ENCODE data around the gene OR10H3.

DNA sequence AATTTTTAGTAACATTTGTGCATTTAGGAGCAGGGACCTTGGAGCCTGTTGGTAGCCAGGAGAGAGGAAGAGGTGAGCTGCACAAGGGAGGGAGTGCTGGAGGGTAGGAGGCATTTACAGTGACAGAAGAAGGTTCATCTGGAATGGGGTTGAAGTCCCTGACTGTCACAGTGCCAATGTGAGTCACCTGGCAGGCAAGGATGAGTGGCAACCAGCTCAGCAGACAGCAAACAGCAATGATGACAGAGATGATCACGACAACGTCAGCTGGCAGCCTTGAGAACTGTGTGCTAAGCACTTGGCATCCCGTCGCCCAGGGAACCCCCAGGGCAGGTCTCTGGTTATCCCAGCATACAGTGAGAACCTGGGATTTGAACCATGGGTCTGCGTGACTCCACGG, 52.3 kb downstream of the OR10H3 start:
- TF ChIP-seq, protein P1, sequence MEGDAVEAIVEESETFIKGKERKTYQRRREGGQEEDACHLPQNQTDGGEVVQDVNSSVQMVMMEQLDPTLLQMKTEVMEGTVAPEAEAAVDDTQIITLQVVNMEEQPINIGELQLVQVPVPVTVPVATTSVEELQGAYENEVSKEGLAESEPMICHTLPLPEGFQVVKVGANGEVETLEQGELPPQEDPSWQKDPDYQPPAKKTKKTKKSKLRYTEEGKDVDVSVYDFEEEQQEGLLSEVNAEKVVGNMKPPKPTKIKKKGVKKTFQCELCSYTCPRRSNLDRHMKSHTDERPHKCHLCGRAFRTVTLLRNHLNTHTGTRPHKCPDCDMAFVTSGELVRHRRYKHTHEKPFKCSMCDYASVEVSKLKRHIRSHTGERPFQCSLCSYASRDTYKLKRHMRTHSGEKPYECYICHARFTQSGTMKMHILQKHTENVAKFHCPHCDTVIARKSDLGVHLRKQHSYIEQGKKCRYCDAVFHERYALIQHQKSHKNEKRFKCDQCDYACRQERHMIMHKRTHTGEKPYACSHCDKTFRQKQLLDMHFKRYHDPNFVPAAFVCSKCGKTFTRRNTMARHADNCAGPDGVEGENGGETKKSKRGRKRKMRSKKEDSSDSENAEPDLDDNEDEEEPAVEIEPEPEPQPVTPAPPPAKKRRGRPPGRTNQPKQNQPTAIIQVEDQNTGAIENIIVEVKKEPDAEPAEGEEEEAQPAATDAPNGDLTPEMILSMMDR (IDR thresholded peaks at IDR 0.05), result no peak
- TF ChIP-seq EZH2 (IDR thresholded peaks at IDR 0.05; ENCODE audit: borderline replicate concordance, insufficient read depth, low read depth, low read length, poor library complexity, severe bottlenecking), result no peak
